ENCODE measurements around the gene SSRP1.

- peak; percentile 38 for TF ChIP-seq YY1 (IDR thresholded peaks at IDR 0.05; ENCODE audit: insufficient read depth, insufficient read length)
- TF ChIP-seq SUZ12 (IDR thresholded peaks at IDR 0.05; ENCODE audit: extremely low read depth, insufficient read depth, insufficient read length), result no peak
- no peak for TF ChIP-seq ZNF274 (IDR thresholded peaks at IDR 0.05; ENCODE audit: low read depth, low read length)
Observed at GRCh38 chr11:57324886-57325734, 10.6 kb downstream of the SSRP1 start, which contains the start of gene TNKS1BP1.
